Parietal lobe (tissue), 1 donor: ENCODE results near the gene KCTD10. TPM values are rescaled to one million over a fixed set of nuclear protein-coding genes. Genes with fewer than 3 reads are reported as not detected.

ENCODE experiments used
- total RNA-seq: library from RNA; depleted of rRNA; stranded (reverse); fragments of >200 nt; gene quantifications from one replicate; pipeline ENCODE4 v1.2.3, GENCODE V29; 2014

Gene KCTD10
- 67.6 TPM for total RNA-seq

GRCh38 chr12:109477185-109477962 is at the start of gene KCTD10, which contains the start of gene UBE3B:
Gene KCTD10 (minus strand): TSS chr12:109477300. CDS start chr12:109477262, 38 bp downstream.
Gene UBE3B (plus strand): TSS chr12:109477634. CDS start chr12:109483552, 5,918 bp downstream.

Other genes with a start within 250 kb of the KCTD10 start
- 0.94 TPM for gene FOXN4, start 168.0 kb downstream of the KCTD10 start, total RNA-seq
- gene MYO1H, start 129.4 kb downstream of the KCTD10 start, total RNA-seq = 0.31 TPM
- gene UBE3B, start 334 bp upstream of the KCTD10 start, total RNA-seq = 44.4 TPM
- gene MMAB, start 96.2 kb upstream of the KCTD10 start, total RNA-seq = 18.8 TPM
- gene MVK, start 96.5 kb upstream of the KCTD10 start, total RNA-seq = 24.1 TPM
- gene FAM222A, start 236.5 kb upstream of the KCTD10 start, total RNA-seq = 5.9 TPM